DMS53 (cell line): ENCODE data around the gene ST3GAL5.
"Not testable (repeated sequence)": the region's sequence is repeated elsewhere in the genome, so short reads cannot be mapped to it uniquely, and the experiment has no call there.

Source experiments
- DNase-seq: peaks from one replicate; lab custom pipeline; 2025; lab: John Stamatoyannopoulos, UW

Gene ST3GAL5

DNA sequence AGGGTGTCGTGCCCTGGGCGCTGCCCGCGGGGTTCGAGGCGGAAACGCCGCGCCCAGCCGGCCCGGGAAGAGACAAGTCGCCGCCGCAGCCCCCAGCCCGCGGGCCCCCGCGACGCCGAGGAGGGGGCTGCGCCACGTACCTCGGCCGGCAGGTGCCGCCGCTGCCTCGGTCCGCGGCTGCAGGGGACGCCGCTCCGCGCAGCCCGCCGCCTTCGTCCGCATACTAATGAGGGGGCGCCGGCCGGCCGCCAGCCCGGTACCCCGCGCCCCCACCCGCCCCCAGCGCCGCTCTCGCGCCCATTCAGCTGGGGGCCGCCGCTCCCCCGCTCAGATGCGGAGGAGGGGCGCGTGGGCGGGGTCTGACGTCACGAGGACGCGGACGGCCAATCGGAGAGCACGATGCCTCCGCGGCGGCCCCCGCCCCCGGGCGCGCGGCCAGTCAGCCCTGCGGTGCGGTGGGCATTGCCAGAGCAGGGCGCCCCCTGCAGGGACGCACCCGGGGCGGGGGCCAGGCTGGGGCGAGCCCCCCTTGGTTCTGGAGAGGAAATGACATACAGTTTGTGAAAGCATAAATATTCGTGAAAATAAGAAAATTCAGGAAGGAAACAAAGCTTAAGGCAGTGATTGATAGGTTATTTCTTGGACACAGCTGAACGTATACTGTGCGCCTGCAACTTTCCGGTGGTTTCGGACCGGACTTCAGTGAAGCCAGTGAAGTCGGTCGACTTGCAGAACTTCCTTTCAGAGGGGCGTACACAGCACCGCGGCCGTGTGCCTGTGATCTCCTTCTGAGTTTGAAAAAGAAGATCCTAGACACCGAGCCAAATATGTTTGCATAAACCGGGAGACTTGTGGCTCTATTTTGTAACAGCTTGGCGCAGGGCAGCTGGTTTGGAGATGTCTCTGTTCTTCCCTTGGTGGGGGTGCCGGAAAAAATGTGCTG is at the start of gene ST3GAL5:
ST3GAL5 (minus strand) TSS at position 307 of the 943 bp plus-strand sequence; CDS start at position 222, 85 bp downstream.
- DNase-seq: peak; percentile 93

DNA sequence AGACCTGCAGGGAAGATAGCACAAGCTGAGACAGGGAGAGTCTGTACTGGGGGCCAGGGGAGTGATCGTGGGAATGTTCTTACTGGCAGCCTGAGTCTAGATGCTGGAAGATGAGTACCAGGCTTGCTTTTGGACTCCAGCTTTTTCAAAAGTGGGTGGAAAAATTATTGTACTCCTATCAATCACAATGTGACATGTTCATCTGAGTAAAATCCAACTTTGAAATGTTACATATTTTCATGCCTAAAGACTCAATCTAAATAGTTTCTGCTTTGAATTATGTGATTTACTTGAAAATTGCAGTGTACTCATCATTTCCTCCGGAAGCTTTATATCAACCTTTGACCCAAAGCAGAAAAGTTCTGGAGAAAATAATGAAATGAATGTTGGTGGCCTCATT is 49.7 kb upstream of the ST3GAL5 start:
- DNase-seq: no peak

DNA sequence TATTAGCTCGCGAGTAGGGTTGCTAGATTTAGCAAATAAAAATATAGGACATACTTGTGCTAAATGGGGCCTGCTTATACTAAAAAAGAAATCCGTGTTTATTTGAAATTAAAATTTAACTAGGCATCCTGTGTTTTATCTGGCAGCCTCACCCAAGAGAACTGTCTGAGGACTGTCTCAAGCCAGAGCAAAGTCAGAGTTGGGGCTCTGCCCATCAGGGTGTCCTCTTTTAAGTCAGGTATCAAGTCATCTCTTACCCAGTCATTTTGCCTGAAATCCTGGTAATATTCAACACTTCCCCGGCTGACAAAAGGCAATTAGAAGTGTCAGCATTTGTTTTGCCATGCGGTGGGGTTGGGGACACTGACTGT is 48.3 kb upstream of the ST3GAL5 start:
- no peak for DNase-seq

DNA sequence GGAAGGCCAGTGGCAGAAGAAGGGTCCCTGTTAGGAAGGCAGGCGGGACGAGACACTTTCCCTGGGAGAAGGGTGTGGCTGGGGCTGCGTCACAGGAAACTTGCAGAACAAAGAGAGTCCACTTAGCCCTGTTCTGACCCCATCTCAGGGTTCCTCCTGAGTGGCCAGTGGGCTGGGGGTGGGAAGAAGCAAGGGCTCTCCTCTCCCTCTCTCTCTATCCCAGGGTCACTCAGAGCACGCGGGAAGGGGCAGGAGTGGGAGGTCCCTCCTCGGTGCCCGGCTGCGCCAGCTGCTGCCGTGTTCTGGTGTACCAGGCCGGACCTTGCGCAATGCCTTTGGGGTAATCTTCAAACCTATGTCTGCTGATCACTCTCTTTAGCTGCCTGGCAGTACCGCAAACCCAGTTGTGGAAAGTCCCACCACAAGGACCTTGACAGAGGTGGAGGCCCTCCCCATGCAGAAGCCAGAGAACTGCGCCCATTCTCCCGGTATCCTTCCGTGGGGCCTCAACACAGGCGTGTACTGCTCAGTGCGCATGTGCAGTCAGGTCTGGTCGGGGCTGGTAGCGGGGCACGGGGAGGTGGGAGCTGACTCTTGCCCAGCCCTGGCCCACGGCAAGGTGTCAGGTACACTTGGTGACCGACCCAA is 47.8 kb upstream of the ST3GAL5 start:
- no peak for DNase-seq

DNA sequence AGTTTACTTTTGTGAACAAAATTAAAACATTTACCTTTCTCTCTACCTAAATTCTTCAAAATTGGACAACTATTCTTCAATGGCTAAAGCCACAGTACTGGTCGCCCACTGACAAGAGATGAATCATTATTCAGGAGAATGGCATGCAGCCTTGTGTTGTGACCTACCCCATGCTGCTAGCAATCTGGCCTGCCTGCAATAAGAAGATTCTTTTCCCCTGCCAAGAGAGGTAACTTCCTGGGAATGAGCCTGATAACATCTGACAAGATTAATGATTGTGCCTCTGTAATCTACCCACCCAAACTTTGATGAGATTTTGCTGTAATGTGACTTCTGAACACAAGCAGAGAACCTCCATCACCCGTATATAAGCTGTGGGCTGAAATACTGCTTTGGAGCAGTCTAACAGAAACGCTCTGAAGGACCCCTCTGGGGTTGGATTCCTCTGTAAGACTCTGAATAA is 47.0 kb upstream of the ST3GAL5 start:
- DNase-seq: no peak

DNA sequence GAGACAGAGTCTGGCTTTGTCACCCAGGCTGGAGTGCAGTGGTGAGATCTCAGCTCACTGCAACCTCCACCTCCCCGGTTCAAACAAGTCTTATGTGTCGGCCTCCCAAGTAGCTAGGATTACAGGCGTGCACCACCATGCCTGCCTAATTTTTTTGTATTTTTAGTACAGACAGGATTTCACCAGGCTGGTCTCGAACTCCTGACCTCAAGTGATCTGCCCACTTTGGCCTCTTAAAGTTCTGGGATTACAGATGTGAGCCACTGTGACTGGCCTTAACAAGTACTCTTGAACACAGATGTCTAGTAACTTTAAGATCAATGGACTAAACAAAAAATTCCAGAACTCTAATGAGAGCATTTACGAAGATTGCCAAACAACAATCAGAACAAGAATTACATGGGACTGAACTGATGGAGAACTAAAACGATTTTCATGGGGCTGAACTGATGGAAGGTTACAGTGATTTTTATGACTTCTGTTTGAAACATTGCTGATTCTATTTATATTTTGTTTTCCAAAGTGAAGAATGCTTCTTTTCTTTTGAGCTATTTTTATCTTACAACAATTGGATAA is 46.5 kb upstream of the ST3GAL5 start:
- DNase-seq: no peak

DNA sequence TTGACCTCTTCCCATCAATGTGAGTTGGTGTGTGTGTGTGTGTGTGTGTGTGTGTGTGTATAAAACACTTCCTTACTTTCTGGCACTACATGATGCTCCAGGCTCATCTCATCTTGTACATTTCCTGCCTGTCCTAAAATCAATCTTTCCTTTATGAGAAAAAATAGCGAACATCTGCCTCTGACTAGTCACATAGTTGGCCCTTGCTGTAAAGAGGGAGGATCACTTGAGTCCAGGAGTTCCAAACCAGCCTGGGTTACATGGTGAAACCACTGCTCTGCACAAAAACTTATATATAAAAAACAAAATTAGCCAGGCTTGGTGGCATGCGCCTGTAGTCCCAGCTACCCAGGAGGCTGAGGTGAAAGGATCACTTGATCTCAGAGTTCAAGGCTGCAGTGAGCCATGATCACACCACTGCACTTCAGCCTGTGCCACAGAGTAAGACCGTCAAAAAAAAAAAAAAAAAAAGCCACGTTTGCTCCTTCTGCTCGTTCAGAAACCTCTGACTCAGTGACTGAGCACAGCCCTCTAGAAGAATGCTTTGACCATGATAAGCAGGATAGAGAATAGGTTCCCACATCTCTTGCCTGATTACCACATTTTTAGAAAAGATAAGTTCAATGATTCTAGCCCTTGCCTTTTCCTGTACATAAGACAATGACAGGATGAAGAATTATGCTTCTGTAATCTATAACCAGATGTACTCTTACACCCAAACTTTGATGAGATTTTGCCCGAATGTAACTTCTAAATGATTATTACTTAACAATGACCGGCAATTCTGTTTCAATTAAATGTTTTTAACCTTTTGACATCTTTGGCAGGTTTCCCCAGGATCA is 45.2 kb upstream of the ST3GAL5 start:
- DNase-seq: peak; percentile 12

DNA sequence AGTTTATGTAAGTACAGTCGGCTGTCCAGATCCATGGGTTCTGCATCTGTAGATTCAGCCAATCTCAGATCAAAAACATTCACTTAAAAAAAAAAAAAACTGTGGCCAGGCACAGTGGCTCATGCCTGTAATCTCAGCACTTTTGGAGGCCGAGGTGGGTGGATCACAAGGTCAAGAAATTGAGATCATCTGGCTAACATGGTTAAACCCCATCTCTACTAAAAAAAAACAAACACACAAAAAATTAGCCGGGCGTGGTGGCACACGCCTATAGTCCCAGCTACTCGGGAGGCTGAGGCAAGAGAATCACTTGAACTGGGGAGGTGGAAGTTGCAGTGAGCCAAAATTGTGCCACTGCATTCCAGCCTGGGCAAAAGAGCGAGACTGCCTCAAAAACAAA is 42.4 kb upstream of the ST3GAL5 start:
- not testable (repeated sequence) for DNase-seq

DNA sequence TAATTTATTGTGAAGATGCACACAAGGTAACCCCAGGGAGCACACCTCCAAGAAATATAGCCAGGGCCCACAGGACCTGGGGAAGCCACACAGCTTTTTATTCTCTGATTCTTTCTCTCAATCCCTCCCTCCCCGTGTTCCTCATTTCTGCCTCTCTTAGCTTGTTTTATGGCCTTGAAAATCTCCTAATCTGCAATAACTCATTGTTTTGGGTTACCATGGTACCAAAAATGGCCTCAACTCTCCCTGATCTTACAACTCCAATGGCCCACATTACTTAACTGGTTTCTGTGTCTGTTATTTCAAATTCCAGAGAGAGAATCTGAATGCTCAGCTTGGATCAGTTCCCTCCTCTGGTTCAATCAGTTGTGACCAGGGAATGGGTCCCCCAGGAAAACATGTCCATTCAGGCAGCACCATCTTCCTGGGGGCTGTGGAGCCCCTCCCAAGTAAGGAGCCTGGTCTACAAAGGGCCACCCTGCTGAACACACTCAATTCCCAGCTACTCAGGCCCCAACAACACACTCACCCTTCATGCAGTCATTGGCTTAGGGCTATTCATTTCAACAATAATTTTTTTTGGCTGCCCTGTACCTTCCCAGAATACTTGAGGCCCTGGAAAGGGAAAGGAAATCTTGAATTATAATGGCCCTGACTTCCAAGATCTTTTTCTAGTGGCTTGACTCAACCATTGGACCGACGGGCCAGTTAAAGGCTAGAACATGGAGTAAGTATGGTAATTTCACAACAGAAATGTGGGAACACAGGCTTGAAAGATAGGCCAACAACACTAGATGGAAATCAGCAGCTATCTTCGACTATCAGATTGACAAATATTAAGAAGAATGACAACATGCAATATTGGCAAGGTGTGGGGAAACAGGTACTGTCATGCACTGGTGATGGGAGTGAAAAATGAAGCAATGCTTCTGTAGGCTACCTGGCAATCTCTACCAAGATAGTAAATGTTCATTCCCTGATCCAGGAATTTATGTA is 41.6 kb upstream of the ST3GAL5 start:
- no peak for DNase-seq

DNA sequence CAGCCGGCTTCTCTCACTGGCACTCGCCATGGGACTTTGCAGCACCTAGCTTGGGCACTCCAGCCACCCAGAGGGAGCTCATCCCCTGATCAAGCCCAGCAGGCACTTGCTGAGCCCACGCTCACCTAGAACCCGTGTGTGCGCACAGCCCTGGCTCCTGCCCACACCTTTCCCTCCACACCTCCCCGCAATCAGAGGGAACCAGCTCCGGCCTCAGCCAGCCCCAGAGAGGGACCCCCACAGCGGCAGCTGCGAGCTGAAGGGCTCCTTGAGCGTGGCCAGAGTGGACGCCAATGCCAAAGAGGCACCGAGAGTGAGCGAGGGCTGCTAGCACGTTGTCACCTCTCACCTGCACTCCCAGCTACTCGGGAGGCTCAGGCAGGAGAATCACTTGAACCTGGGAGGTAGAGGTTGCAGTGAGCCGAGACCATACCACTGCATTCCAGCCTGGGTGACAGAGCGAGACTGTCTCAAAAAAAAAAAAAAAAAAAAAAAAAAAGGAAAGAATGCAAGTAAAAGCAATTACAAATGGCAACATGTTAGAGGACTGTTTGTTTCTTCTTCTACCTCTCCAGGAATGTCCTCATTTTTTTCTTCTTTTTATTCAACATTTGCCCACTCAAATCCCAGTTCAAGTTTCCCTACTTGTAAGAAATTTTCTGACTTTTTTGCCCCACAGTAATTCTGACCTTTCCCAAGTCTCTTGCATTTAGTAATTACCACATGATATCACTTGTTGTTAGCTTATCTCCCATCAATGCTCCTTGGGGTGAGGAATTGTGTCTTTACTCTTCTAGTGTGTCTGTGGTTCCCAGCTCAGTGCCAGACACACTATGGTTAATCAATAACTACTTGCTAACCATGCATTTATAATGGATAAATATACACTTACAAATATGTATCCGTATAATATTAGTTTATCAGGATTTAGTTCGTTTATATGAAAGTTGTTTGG is 40.6 kb upstream of the ST3GAL5 start:
- DNase-seq: no peak

DNA sequence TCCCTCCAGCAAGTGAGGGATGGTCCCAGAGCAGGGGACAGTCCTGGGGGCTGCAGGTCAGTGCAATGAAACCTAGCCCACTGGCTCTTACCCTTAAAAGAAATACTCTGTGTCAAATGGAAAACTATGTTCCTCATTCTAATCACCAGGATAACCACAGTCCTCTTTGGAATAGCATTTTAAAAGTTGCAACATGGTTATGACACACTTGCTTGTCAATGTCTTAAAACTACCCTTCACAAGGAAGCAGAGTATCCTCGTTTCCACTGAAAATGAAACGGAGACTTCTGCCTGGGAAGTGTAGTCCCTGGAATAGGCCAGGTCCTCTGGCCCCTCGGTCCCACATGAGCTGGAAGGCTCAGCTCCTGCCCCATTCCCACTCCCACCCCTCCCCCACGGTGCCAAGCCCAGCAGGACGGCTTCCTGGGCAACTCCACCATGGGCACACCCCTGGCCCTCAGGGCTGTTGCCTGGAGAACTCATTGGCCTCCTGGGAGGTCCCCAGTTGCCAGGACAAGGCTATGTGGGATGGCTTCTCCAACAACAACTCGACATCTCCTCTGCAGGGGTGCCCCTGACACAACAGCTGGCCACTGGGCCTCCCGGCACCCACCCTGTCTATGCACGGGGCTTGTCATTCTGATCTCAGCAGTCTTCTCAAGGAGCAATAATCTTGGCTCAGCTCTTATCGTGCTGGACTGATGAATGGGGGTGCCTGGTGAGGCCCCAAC is 38.3 kb upstream of the ST3GAL5 start:
- no peak for DNase-seq

DNA sequence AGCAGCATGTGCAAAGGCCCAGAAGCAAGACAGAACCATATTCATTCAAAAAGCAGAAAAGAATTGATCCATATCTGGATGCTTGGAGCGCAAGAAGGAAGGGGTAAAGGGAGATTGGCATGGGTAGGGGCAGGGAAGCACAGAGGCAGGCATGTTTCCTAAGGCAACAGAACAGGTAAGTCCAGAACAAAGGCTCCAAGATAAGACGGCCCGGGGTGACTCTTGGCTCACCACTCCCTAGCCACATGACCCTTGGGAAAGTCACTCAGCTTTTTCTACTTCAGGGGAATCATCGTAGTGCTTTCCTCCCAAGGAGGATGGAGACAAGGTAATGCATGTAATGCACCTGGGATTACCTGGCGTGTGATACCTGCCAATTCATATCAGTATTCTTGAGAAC is 37.7 kb upstream of the ST3GAL5 start:
- DNase-seq: no peak

DNA sequence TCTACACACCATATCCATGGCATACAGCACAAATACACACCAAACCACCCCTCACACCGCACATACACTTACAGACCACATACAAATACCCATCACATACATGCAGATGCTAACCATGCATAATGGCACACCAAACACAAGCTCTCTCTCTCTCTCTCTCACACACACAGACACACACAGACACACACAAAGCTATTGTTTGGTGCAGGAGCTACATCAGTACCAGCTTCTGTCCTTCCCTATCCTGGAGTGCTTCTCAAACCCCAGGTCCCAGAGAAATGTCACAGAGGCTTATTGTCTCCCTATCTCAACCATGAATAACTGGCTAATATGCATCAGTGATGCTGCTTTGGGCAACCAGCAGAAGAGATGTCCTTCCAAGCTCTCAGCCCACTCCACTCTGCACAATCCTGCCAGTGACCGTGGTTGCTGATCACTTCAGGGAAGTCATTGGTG is 36.5 kb upstream of the ST3GAL5 start:
- no peak for DNase-seq

DNA sequence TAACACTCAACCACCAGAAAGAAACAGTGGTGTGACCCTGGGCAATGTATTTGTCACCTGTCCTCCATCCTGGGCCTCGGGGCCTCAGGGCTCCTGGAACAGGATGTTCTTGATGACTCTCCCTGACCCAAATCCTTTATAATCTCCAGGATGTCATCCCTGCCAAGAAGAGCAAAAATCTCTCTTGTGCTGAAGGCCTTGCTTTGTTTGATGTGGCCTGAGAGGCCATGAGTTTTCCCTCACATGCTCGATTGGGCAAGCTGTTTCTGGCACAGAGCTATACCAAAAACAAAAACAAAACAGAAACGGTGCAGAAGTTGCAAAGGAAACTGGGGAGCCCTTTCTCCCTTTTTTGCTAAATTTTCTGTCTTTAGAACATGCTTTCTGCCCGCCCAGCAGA is 35.7 kb upstream of the ST3GAL5 start:
- DNase-seq: peak; percentile 20

DNA sequence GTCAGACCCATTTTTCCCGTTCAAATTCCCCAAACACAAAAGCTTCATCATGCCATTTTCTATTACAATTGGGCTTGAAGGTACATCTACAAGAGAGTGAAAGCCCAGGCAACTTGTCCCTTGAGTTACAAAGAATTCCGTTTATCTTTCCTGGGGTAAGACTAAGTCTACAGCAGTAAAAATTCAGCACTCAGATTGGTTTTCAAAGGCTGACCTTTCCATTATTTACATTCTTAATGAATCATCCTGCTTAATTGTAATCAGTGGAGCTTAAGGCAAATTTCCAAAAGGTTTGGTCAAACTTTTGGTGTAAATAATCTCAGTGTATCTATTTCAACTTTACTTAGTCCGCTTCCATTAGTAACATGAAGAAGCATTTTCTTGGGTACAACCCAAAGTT is 33.4 kb upstream of the ST3GAL5 start:
- no peak for DNase-seq

DNA sequence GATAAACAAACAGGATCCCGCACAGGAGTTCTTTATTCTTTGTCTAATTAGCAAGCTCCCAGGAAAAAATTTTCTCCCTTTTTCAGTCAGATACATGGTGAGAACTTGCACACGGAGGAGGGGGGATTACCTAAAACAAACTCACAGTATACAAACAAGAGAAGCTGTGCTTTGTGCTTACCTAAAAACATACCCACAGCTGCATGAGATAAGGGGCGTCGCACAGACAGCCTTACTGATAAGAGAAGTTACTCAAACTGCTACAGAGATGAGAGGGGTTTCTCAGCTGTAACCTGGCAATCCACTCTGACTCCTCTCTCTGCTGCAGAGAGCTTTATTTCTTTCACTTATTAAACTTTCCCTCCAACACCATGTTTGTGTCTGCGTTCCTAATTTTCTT is 32.9 kb upstream of the ST3GAL5 start:
- DNase-seq: no peak

DNA sequence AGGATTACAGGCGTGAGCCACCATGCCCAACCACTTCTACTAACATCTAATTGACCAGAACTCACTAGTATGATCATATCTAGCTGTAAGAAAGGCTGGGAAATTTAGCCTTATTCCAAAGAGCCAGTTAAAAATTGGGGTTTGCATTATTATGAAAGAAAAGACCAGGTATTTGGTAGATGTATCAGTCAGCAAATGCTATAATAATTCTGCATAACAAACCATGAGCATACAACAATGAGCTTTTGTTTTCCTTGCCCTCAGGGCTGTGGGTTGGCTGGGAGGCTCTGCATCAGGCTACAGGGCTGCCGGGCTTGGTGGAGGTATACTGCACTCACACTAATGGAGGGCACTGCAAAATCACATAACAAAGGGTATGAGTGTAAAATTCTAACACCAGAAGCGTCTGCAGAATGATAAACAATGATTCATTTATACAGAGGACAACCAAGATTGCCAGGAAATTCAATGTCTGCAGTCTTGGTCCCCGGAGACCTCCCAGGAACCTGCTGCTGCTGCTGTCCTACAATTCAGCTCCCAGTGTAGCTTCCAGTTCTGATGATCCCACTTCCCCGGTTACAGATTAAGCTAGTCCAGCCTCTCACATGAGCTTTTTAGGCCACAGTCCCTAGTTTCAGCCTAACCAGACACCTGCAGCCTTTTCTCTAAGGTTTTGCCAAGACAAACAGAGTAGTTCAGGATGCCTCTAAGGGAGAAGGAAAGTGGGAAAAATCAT is 32.2 kb upstream of the ST3GAL5 start:
- peak; percentile 14 for DNase-seq
